ENCODE results near the gene LIX1L.

The LIX1L gene

GRCh38 chr1:145985129-145985501, 27.3 kb upstream of the LIX1L start:
- DNase-seq: no peak

GRCh38 chr1:145983960-145984830, 26.4 kb upstream of the LIX1L start:
- peak; percentile 55 for DNase-seq

GRCh38 chr1:145983206-145983675, 25.4 kb upstream of the LIX1L start:
- no peak for DNase-seq

- DNase-seq: no peak
Observed at GRCh38 chr1:145982010-145982723, 24.4 kb upstream of the LIX1L start.

- no peak for DNase-seq
Observed at GRCh38 chr1:145980457-145980994, 22.7 kb upstream of the LIX1L start.

- DNase-seq: peak; percentile 62
Observed at GRCh38 chr1:145979746-145980456, 22.1 kb upstream of the LIX1L start.

- DNase-seq: peak; percentile 78
Observed at GRCh38 chr1:145978854-145979745, 21.3 kb upstream of the LIX1L start.

- DNase-seq: no peak
Observed at GRCh38 chr1:145978471-145978853, 20.6 kb upstream of the LIX1L start.

- DNase-seq: peak; percentile 69
Observed at GRCh38 chr1:145977486-145978470, 20.0 kb upstream of the LIX1L start.

GRCh38 chr1:145977016-145977415, 19.2 kb upstream of the LIX1L start:
- no peak for DNase-seq

GRCh38 chr1:145975216-145975615, 17.4 kb upstream of the LIX1L start:
- DNase-seq: no peak

GRCh38 chr1:145974721-145975120, 16.9 kb upstream of the LIX1L start:
- no peak for DNase-seq

GRCh38 chr1:145972580-145972979, 14.8 kb upstream of the LIX1L start:
- DNase-seq: no peak

GRCh38 chr1:145967288-145967687, 9.5 kb upstream of the LIX1L start:
- no peak for DNase-seq

- no peak for DNase-seq
Observed at GRCh38 chr1:145965119-145965744, 7.4 kb upstream of the LIX1L start.

- DNase-seq: peak; percentile 90
Observed at GRCh38 chr1:145964328-145965118, 6.7 kb upstream of the LIX1L start, which contains the start of the genes ANKRD34A and POLR3GL. TSS of gene ANKRD34A (minus strand) at chr1:145964575. CDS start at chr1:145961759, 2,816 bp downstream. TSS of gene POLR3GL (plus strand) at chr1:145964690. CDS start at chr1:145974866, 10,176 bp downstream.

- DNase-seq: no peak
Observed at GRCh38 chr1:145963265-145964019, 5.6 kb upstream of the LIX1L start.

All from central memory CD4-positive, alpha-beta T cell (primary cell).